Body of pancreas (tissue), 4 donors: ENCODE data around the gene HMCN1. TPM values are rescaled to one million over a fixed set of nuclear protein-coding genes. Genes with fewer than 3 reads are reported as not detected.

Source experiments
- ATAC-seq: fragments of 150-250 bp; one replicate; pipeline ENCODE4 v1.9.1; 2016
- DNase-seq, 4 donors: peaks; one replicate each; pipeline ENCODE4 v3.0.0-alpha.2; 2019
- H3K27ac ChIP-seq, 4 donors: fragments of 200-600 bp; sonication (generic); 1 replicate in 3 of 4; 2 replicates in 1 of 4; pipeline versions ENCODE4 v1.5.1 to v1.6.1; 2016 to 2019; ENCODE audit warnings: mild to moderate bottlenecking in 1 of 4, mixed read lengths in 1 of 4, moderate library complexity in 1 of 4
- H3K27me3 ChIP-seq, 2 donors: fragments of 200-600 bp; sonication (generic); one replicate each; pipeline ENCODE4 v1.6.0; 2016; ENCODE audit warnings: mild to moderate bottlenecking in 1 of 2
- H3K36me3 ChIP-seq, 2 donors: fragments of 200-600 bp; sonication (generic); replicated peaks in 1 of 2; 2 replicates each; pipeline ENCODE4 v1.5.1; 2016; ENCODE audit warnings: low read depth in 2 of 2; ENCODE audit not compliant: insufficient read depth in 1 of 2
- H3K4me1 ChIP-seq: fragments of 200-600 bp; sonication (generic); one replicate; pipeline ENCODE4 v1.6.0; 2016
- H3K4me3 ChIP-seq, 2 donors: fragments of 200-600 bp; sonication (generic); 1 replicate in 1 of 2; 2 replicates in 1 of 2; pipeline ENCODE4 v1.5.1; 2016 to 2019
- H3K9me3 ChIP-seq, 3 donors: fragments of 200-600 bp; sonication (generic); 1 replicate in 2 of 3; 2 replicates in 1 of 3; pipeline ENCODE4 v1.5.1; 2016
- CTCF ChIP-seq, 7 experiments: fragments of 450-650 bp in 4 of 7; fragments of 200-600 bp in 3 of 7; sonication (generic) in 3 of 7; IDR thresholded peaks; one replicate each; pipeline ENCODE4 v1.5.1; 2016 to 2019; ENCODE audit warnings: antibody characterized with exemption in 7 of 7
- POLR2A ChIP-seq, 3 donors: fragments of 450-650 bp; IDR thresholded peaks; one replicate each; pipeline ENCODE4 v1.6.1; 2016; ENCODE audit warnings: antibody characterized with exemption in 3 of 3, mild to moderate bottlenecking in 2 of 3
- whole genome bisulfite sequencing, 2 donors: methylation state at CpG; one replicate each; pipeline ENCODE4 v1.1.5; 2017; 5-methylcytosine and 5-hydroxymethylcytosine counted together
- intact Hi-C: fragments of 100-400 bp; cut with DNase I; formaldehyde crosslinking; loops from one replicate; pipeline ENCODE4 v1.15.1; 2023
- total RNA-seq, 2 donors: library from RNA; depleted of rRNA; stranded (reverse); fragments of >200 nt; gene quantifications; one replicate each; pipeline ENCODE4 v1.1.0, GENCODE V29; 2016

Gene HMCN1
- total RNA-seq, 2 donors from 2014 or later, result 2.1 to 2.3 TPM

DNA sequence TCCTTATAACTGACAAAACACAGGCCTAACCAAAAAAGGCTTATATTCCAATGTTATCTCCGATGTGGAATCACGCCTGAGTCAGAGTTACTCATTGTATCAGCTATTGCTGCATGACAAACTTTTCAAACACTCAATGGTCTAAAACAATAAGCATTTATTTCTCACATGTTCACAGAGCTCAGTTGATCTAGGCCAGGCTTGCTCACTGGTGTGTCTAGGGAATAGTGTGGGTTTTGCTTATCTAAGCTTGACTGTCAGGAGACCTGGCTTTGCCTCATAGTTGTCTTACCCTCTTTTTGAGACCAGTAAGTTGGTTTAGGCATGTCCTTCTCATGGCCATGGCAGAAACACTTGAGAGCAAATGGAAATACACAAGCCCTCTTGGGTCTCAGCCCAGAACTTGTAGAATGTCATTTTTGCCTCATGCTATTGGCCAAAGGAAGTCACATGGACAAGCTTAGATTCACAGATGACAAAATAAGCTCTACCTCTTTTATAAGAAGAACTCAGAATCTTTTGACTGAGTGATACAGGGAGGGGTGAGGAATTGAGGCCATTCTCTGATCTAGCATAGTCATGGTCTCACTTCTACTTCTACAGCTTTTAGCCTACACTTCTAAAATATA, 130.8 kb downstream of the HMCN1 start:
- Histone ChIP-seq H3K27ac (no peak overlapping the region), H3K9me3 (no peaks in the 10 kb centered on the region), H3K27me3 (no peaks in the 10 kb centered on the region), H3K4me3 (no peak overlapping the region), H3K36me3 (no peaks in the 10 kb centered on the region), H3K4me1 (no peaks in the 10 kb centered on the region)
- TF ChIP-seq POLR2A (IDR thresholded peaks at IDR 0.05), result no peak
- no peak for TF ChIP-seq CTCF (IDR thresholded peaks at IDR 0.05)
- DNase-seq, result no peak
- WGBS, 2 donors, result 92 to 94% methylated on average over 2 of the region's 2 CpGs
- no peak for ATAC-seq
- intact Hi-C loops, result no loop called here

DNA sequence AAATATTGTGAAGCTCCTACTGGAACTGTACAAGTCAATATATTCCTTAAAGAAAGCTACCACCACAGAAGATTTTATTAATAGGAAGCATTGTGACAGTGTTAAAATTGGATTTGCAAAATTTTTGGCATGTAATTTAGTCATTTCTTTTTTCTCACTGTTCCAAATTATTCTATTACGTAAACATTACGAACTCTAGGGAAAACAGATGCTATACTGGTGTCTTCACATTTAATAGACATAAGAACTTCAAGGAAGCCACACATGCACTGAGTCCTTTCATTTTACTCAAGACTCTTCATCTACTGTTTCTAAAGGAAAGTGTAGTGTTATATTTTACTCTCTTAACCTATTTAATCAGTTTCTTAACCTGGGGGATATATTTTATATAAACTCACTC, 135.4 kb downstream of the HMCN1 start:
- no peaks in the 10 kb centered on the region for H3K9me3 ChIP-seq
- no peak for DNase-seq
- no peak for ATAC-seq

GRCh38 chr1:185871627-185872150, 137.5 kb downstream of the HMCN1 start:
- Histone ChIP-seq H3K27ac (no peak overlapping the region), H3K9me3 (no peaks in the 10 kb centered on the region), H3K27me3 (no peaks in the 10 kb centered on the region), H3K4me3 (no peak overlapping the region), H3K36me3 (no peaks in the 10 kb centered on the region), H3K4me1 (no peaks in the 10 kb centered on the region)
- no peak for ATAC-seq
- no peak for TF ChIP-seq CTCF (IDR thresholded peaks at IDR 0.05)
- TF ChIP-seq POLR2A (IDR thresholded peaks at IDR 0.05), result no peak
- no peak for DNase-seq
- intact Hi-C loops, result no loop called here
- WGBS, 2 donors, result 47 to 50% methylated on average over 2 of the region's 2 CpGs

More for the DNA sequence above, 135.4 kb downstream of the HMCN1 start:
- WGBS, 2 donors, result 70 to 75% methylated on average over 2 of the region's 2 CpGs
- Histone ChIP-seq H3K36me3 (no peaks in the 10 kb centered on the region), H3K27me3 (no peaks in the 10 kb centered on the region), H3K4me1 (no peaks in the 10 kb centered on the region), H3K27ac (no peak overlapping the region), H3K4me3 (no peak overlapping the region)
- intact Hi-C loops, result no loop called here
- no peak for TF ChIP-seq CTCF (IDR thresholded peaks at IDR 0.05)
- TF ChIP-seq POLR2A (IDR thresholded peaks at IDR 0.05), result no peak

DNA sequence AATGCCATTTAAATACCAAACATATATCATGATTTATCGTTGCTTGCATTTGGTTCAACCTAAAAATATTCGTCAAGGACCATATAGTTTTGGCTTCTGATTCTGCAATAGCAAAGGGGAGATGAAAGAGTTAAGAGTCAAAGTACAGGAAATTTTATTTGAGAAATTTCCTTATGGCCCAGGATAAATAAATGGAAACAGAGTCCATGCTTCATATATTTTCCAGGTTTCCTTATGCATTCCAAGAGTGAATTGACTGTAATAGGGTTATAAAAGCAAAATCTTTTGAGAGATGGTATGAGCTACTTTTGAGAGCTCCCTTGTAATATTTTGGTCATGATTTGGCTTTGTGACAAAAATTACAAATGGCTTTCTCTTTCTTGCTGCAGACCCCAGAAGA, 140.1 kb downstream of the HMCN1 start:
- Histone ChIP-seq H3K27me3 (no peaks in the 10 kb centered on the region), H3K4me1 (no peaks in the 10 kb centered on the region), H3K9me3 (no peaks in the 10 kb centered on the region), H3K27ac (no peak overlapping the region), H3K36me3 (no peaks in the 10 kb centered on the region), H3K4me3 (no peak overlapping the region)
- TF ChIP-seq POLR2A (IDR thresholded peaks at IDR 0.05), result no peak
- TF ChIP-seq CTCF (IDR thresholded peaks at IDR 0.05), result no peak
- intact Hi-C loops, result no loop called here
- ATAC-seq (no peak), DNase-seq (no peak)
- 64 to 92% methylated on average over 2 of the region's 2 CpGs for WGBS, 2 donors

DNA sequence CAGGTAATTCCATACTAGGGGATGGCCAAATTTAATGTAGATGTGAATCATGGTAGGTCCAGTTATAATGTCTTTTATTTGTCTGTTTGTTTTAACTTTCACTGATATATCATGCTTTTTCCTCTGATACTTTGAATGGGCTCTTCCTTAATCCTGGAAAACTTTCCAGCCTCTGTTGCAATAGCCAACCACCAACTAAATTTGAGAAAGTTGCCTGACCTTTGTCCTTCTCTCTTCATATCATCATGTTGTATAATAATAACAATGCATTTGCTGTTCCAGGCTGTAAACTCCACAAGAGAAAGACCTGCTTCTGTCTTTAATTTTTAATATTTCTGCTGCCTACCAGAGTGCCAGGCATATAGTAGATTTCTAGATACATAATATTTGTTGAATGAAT, 146.1 kb downstream of the HMCN1 start:
- H3K4me3 ChIP-seq, result no peak overlapping the region
- no peak for ATAC-seq
- H3K27ac ChIP-seq, result no peak overlapping the region
- no peaks in the 10 kb centered on the region for H3K4me1 ChIP-seq
- no peaks in the 10 kb centered on the region for H3K27me3 ChIP-seq
- intact Hi-C loops, result no loop called here
- no peaks in the 10 kb centered on the region for H3K36me3 ChIP-seq
- no peak for DNase-seq
- TF ChIP-seq POLR2A (IDR thresholded peaks at IDR 0.05) (no peak), CTCF (IDR thresholded peaks at IDR 0.05) (no peak)
- H3K9me3 ChIP-seq, result no peaks in the 10 kb centered on the region
